MCF 10A (cell line): ENCODE results near the gene FIG4. TPM values are rescaled to one million over a fixed set of nuclear protein-coding genes. Genes with fewer than 3 reads are reported as not detected.
"Not testable (repeated sequence)": the region's sequence is repeated elsewhere in the genome, so short reads cannot be mapped to it uniquely, and the experiment has no call there.

ENCODE experiments used
- BruUV-seq: library from RNA; stranded (reverse); fragments of 400-500 nt; replicated peaks from 2 replicates; lab custom pipeline; 2021; lab: Mats Ljungman, UMichigan
- CTCF ChIA-PET: fragments of 300-600 bp; sonication (Branson Sonifier 250); formaldehyde crosslinking; extraction: SDS; loops from one replicate; lab custom pipeline; 2021; ENCODE audit warnings: antibody characterized with exemption, inconsistent platforms; lab: Yijun Ruan, JAX
- POLR2A ChIA-PET: fragments of 300-600, 350-650 bp; sonication (Branson Sonifier 250); formaldehyde crosslinking; extraction: SDS; loops from one replicate; lab custom pipeline; 2020; ENCODE audit warnings: antibody characterized with exemption, inconsistent platforms; lab: Yijun Ruan, JAX
- DNase-seq: peaks from one replicate; pipeline ENCODE4 v3.0.0-alpha.2; 2018; ENCODE audit not compliant: unreplicated experiment
- H3K27ac Mint-ChIP-seq: one replicate; pipeline ENCODE4 v1.8.0; 2022; ENCODE audit warnings: mild to moderate bottlenecking, low read depth, mixed read lengths; ENCODE audit not compliant: unreplicated experiment
- H3K27me3 Mint-ChIP-seq: one replicate; pipeline ENCODE4 v1.8.0; 2022; ENCODE audit warnings: mixed read lengths; ENCODE audit not compliant: insufficient read depth, unreplicated experiment
- H3K36me3 Mint-ChIP-seq: one replicate; pipeline ENCODE4 v1.8.0; 2022; ENCODE audit warnings: mild to moderate bottlenecking, moderate library complexity, mixed read lengths; ENCODE audit not compliant: insufficient read depth, unreplicated experiment
- H3K4me1 Mint-ChIP-seq: one replicate; pipeline ENCODE4 v1.8.0; 2022; ENCODE audit warnings: mixed read lengths; ENCODE audit not compliant: insufficient read depth, unreplicated experiment
- H3K4me3 Mint-ChIP-seq: one replicate; pipeline ENCODE4 v1.8.0; 2022; ENCODE audit warnings: mild to moderate bottlenecking, moderate library complexity, mixed read lengths; ENCODE audit not compliant: unreplicated experiment
- H3K9me3 Mint-ChIP-seq: one replicate; pipeline ENCODE4 v1.8.0; 2022; ENCODE audit warnings: mixed read lengths; ENCODE audit not compliant: unreplicated experiment
- intact Hi-C: fragments of 100-400 bp; cut with micrococcal nuclease; formaldehyde crosslinking; loops from 2 replicates; pipeline ENCODE4 v1.14.1; 2022
- total RNA-seq: library from RNA; stranded (reverse); gene quantifications from 2 replicates; pipeline ENCODE4 v1.2.3, GENCODE V29; 2022
- TF ChIP-seq, protein P1 (sequence below): fragments of 200-600 bp; IDR thresholded peaks from one replicate; pipeline ENCODE4 v1.8.0; 2022; ENCODE audit warnings: antibody characterized with exemption, mild to moderate bottlenecking; ENCODE audit not compliant: unreplicated experiment

FIG4 gene
- total RNA-seq, 1 experiment from 2014 or later = 7.9 TPM

- no peak for DNase-seq
- POLR2A ChIA-PET = interaction anchor here (0.7 kb wide), 1 partner anchor 11 kb away, joined by 3 read pairs; no protein-coding TSS in a partner anchor
- CTCF ChIA-PET = interaction anchor here (0.6 kb wide), 2 partner anchors 9 to 23 kb away, joined by 3 read pairs; no protein-coding TSS in a partner anchor
- BruUV-seq = no TSS peak
- no peaks in the 10 kb centered on the region for H3K27me3 Mint-ChIP-seq
- H3K4me1 Mint-ChIP-seq = no peaks in the 10 kb centered on the region
- no peak overlapping the region for H3K27ac Mint-ChIP-seq
- H3K36me3 Mint-ChIP-seq = no peaks in the 10 kb centered on the region
- TF ChIP-seq, protein P1, sequence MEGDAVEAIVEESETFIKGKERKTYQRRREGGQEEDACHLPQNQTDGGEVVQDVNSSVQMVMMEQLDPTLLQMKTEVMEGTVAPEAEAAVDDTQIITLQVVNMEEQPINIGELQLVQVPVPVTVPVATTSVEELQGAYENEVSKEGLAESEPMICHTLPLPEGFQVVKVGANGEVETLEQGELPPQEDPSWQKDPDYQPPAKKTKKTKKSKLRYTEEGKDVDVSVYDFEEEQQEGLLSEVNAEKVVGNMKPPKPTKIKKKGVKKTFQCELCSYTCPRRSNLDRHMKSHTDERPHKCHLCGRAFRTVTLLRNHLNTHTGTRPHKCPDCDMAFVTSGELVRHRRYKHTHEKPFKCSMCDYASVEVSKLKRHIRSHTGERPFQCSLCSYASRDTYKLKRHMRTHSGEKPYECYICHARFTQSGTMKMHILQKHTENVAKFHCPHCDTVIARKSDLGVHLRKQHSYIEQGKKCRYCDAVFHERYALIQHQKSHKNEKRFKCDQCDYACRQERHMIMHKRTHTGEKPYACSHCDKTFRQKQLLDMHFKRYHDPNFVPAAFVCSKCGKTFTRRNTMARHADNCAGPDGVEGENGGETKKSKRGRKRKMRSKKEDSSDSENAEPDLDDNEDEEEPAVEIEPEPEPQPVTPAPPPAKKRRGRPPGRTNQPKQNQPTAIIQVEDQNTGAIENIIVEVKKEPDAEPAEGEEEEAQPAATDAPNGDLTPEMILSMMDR = no peak
- H3K4me3 Mint-ChIP-seq = no peak overlapping the region
- H3K9me3 Mint-ChIP-seq = no peaks in the 10 kb centered on the region
- intact Hi-C loops = no loop called here
Observed at GRCh38 chr6:109854541-109855308, 163.6 kb downstream of the FIG4 start.

DNA sequence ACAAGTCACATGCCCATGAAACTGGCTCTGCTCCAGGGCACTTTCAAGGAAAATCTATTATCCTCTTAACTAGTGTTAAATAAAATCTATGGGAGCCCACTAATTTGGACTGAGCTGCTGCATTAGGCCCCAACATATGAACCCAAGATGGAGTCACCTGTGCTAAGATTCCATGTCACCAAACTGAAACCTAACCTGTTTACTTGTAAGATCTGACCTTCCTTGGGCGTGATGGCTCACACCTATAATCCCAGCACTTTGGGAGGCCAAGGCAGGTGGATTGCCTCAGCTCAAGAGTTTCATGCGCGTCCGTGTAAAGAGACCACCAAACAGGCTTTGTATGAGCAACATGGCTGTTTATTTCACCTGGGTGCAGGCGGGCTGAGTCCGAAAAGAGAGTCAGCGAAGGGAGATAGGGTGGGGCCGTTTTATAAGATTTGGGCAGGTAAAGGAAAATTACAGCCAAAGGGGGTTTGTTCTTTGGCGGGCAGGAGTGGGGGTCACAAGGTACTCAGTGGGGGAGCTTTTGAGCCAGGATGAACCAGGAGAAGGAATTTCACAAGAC is 164.5 kb downstream of the FIG4 start:
- H3K36me3 Mint-ChIP-seq, intact Hi-C loops, H3K4me1 Mint-ChIP-seq, H3K27me3 Mint-ChIP-seq, DNase-seq, H3K27ac Mint-ChIP-seq, H3K9me3 Mint-ChIP-seq, CTCF ChIA-PET, H3K4me3 Mint-ChIP-seq, BruUV-seq: not testable (repeated sequence)
- POLR2A ChIA-PET = interaction anchor here (0.7 kb wide), 2 partner anchors 10 to 27 kb away, joined by 3 read pairs; no protein-coding TSS in a partner anchor

DNA sequence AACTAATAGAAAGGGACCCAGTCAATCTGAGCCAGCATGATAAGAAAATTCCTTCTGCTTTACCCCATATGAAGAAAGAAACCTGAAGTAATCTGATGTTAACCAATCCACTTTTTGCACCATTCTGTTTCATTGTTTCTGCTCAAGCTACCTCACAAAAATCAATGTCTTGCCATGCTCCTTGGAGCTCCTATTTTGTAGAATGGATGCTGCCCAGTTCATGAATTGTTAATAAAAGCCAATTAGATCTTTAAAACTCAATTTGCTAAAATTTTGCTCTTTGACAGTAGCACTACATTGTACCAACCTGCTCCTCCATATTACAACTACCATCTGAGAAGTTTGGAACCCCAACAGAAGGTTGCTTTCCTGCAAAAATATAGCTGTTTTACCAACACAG is 170.8 kb downstream of the FIG4 start:
- Mint-ChIP-seq H3K4me1 (no peaks in the 10 kb centered on the region), H3K4me3 (no peak overlapping the region), H3K9me3 (no peaks in the 10 kb centered on the region), H3K36me3 (no peaks in the 10 kb centered on the region), H3K27me3 (no peaks in the 10 kb centered on the region), H3K27ac (no peak overlapping the region)
- no TSS peak for BruUV-seq
- POLR2A ChIA-PET = no interaction called here
- CTCF ChIA-PET = interaction anchor here (1.1 kb wide), 1 partner anchor 139 kb away, joined by 3 read pairs; no protein-coding TSS in a partner anchor
- intact Hi-C loops = no loop called here
- no peak for DNase-seq
- TF ChIP-seq, protein P1 = no peak

- Mint-ChIP-seq H3K27ac (no peak overlapping the region), H3K4me1 (no peaks in the 10 kb centered on the region), H3K27me3 (no peaks in the 10 kb centered on the region), H3K9me3 (no peaks in the 10 kb centered on the region), H3K4me3 (no peak overlapping the region), H3K36me3 (no peaks in the 10 kb centered on the region)
- ChIA-PET CTCF (no interaction called here), POLR2A (no interaction called here)
- TF ChIP-seq, protein P1 = no peak
- BruUV-seq = no TSS peak
- DNase-seq = no peak
- intact Hi-C loops = no loop called here
Observed at GRCh38 chr6:109864050-109864449, 173.0 kb downstream of the FIG4 start.
